Esophagus muscularis mucosa (tissue), 4 donors: Measurements from ENCODE around the gene SLC19A3. TPM values are rescaled to one million over a fixed set of nuclear protein-coding genes. Genes with fewer than 3 reads are reported as not detected.
"Not testable (repeated sequence)": the region's sequence is repeated elsewhere in the genome, so short reads cannot be mapped to it uniquely, and the experiment has no call there.

ENCODE experiments used
- DNase-seq: peaks from one replicate; pipeline ENCODE4 v3.0.0-alpha.2; 2017; ENCODE audit errors: extremely low spot score
- H3K27ac ChIP-seq, 4 donors: fragments of 200-600 bp; sonication (generic); replicated peaks in 1 of 4; 1 replicate in 3 of 4; 2 replicates in 1 of 4; pipeline ENCODE4 v1.5.1; 2016 to 2019; ENCODE audit warnings: mild to moderate bottlenecking in 1 of 4
- H3K27me3 ChIP-seq, 4 donors: fragments of 200-600 bp; sonication (generic); one replicate each; pipeline versions ENCODE4 v1.5.1 to v1.6.0; 2016 to 2019
- H3K36me3 ChIP-seq, 4 donors: fragments of 200-600 bp; sonication (generic); one replicate each; pipeline ENCODE4 v1.5.1; 2016 to 2019
- H3K4me1 ChIP-seq, 4 donors: fragments of 200-600 bp; sonication (generic); one replicate each; pipeline ENCODE4 v1.5.1; 2016 to 2019
- H3K4me3 ChIP-seq, 4 donors: fragments of 200-600 bp; sonication (generic); 1 replicate in 2 of 4; 2 replicates in 2 of 4; pipeline ENCODE4 v1.5.1; 2016 to 2019; ENCODE audit warnings: mild to moderate bottlenecking in 4 of 4, moderate library complexity in 1 of 4
- H3K9me3 ChIP-seq, 4 donors: fragments of 200-600 bp; sonication (generic); 1 replicate in 3 of 4; 2 replicates in 1 of 4; pipeline ENCODE4 v1.5.1; 2016 to 2019
- EP300 ChIP-seq: sonication (generic); formaldehyde crosslinking; IDR thresholded peaks from one replicate; pipeline ENCODE4 v1.6.1; 2017; ENCODE audit warnings: antibody characterized with exemption
- POLR2A ChIP-seq: fragments of 450-650 bp; IDR thresholded peaks from one replicate; pipeline ENCODE4 v1.6.1; 2017; ENCODE audit warnings: antibody characterized with exemption, moderate library complexity, mild to moderate bottlenecking, low read depth
- POLR2AphosphoS5 ChIP-seq, 2 donors: sonication (generic); formaldehyde crosslinking; IDR thresholded peaks; one replicate each; pipeline ENCODE4 v1.6.1; 2017; ENCODE audit warnings: antibody characterized with exemption in 2 of 2
- WGBS: methylation state at CpG from one replicate; pipeline ENCODE4 v1.1.5; 2018; 5-methylcytosine and 5-hydroxymethylcytosine counted together
- intact Hi-C: fragments of 100-400 bp; cut with DNase I; formaldehyde crosslinking; loops from one replicate; pipeline ENCODE4 v1.15.1; 2023
- total RNA-seq, 4 donors: library from RNA; depleted of rRNA; stranded (reverse); fragments of >200 nt; gene quantifications; one replicate each; pipeline versions ENCODE4 v1.1.0 to v1.2.1, GENCODE V29; 2016
- TF ChIP-seq, protein P1 (sequence below), 3 experiments: fragments of 200-600 bp in 2 of 3; fragments of 450-650 bp in 1 of 3; sonication (generic) in 2 of 3; IDR thresholded peaks; one replicate each; pipeline ENCODE4 v1.5.1; 2017 to 2019; ENCODE audit warnings: antibody characterized with exemption in 3 of 3, mild to moderate bottlenecking in 2 of 3, moderate library complexity in 1 of 3

Gene SLC19A3
- total RNA-seq, 4 donors from 2014 or later: 0.40 to 1.5 (median 0.69) TPM

DNA sequence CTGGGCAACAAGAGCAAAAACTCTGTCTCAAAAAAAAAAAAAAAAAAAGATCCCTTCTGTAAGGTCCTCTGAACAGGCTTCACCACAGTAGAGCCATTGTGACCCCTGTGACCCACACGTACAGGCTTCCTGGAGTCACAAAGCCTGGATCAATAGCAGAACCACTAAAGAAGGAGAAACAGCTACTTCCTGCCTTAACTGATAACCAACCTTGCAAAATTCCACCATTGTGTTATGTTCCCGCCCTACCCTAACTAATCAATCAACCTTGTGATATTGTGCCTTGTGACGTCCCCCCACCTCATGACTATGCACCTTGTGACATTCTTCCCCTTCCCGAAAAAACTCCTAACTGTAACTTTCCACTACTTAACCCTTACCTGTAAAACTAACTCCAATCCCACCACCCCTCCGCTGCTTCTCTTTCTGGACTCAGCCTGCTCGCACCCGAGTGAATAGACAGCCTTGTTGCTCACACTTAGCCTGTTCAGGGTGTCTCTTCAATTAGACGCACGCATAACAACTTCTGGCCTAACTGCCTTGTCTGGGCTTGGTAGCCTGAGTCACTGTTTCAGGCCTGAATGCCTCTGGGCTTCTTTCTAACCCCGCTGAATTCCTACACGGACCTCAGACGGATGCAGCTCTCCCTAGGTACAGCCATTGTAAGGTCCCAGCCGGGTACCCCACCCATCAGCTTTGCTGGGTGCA is 41.7 kb upstream of the SLC19A3 start:
- Histone ChIP-seq H3K4me1 (no peaks in the 10 kb centered on the region), H3K9me3 (no peaks in the 10 kb centered on the region), H3K27me3 (no peaks in the 10 kb centered on the region), H3K36me3 (no peaks in the 10 kb centered on the region), H3K27ac (no peak overlapping the region), H3K4me3 (no peak overlapping the region)
- WGBS: 80% methylated on average over 13 of the region's 13 CpGs
- intact Hi-C loops: no loop called here
- DNase-seq: no peak
- TF ChIP-seq EP300 (no peak), POLR2A (no peak), POLR2AphosphoS5 (IDR thresholded peaks at IDR 0.05) (no peak)
- TF ChIP-seq, protein P1, sequence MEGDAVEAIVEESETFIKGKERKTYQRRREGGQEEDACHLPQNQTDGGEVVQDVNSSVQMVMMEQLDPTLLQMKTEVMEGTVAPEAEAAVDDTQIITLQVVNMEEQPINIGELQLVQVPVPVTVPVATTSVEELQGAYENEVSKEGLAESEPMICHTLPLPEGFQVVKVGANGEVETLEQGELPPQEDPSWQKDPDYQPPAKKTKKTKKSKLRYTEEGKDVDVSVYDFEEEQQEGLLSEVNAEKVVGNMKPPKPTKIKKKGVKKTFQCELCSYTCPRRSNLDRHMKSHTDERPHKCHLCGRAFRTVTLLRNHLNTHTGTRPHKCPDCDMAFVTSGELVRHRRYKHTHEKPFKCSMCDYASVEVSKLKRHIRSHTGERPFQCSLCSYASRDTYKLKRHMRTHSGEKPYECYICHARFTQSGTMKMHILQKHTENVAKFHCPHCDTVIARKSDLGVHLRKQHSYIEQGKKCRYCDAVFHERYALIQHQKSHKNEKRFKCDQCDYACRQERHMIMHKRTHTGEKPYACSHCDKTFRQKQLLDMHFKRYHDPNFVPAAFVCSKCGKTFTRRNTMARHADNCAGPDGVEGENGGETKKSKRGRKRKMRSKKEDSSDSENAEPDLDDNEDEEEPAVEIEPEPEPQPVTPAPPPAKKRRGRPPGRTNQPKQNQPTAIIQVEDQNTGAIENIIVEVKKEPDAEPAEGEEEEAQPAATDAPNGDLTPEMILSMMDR (IDR thresholded peaks at IDR 0.05): no peak

DNA sequence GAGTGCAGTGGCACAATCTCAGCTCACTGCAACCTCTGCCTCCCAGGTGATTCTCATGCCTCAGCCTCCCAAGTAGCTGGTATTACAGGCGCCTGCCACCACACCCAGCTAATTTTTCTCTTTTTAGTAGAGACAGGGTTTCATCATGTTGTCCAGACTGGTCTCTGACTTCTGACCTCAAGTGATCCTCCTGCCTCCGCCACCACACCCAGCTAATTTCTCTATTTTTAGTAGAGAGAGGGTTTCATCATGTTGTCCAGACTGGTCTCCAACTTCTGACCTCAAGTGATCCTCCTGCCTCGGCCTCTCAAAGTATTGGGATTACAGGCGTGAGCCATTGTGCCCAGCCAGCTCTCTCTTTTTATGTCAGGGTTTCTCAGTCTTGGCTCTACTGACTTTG is 38.4 kb upstream of the SLC19A3 start:
- 65% methylated on average over 4 of the region's 4 CpGs for WGBS
- DNase-seq, H3K9me3 ChIP-seq, H3K4me3 ChIP-seq, H3K27ac ChIP-seq, H3K27me3 ChIP-seq, H3K36me3 ChIP-seq, intact Hi-C loops, H3K4me1 ChIP-seq: not testable (repeated sequence)

DNA sequence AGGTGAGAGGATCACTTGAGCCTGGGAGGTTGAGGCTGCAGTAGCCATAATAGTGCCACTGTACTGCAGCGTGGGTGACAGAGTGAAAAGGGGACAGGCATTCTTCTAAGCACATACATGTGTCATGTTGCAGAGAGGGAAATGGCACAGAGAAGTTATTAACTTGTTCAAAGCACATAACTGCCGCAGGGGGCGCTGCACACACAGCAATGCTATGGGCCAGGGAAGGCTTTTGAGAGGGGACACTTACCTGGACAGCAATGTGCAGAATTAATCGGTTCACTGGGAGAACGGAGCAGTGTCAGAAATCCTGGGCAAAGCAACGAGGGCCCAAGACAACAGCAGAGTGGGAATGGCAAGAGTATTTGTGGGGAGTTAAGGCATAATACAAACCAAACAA is 30.3 kb upstream of the SLC19A3 start:
- TF ChIP-seq, protein P1 (IDR thresholded peaks at IDR 0.05): no peak
- TF ChIP-seq EP300 (no peak), POLR2A (no peak), POLR2AphosphoS5 (IDR thresholded peaks at IDR 0.05) (no peak)
- H3K27me3 ChIP-seq: no peaks in the 10 kb centered on the region
- H3K4me1 ChIP-seq: no peaks in the 10 kb centered on the region
- no peak for DNase-seq
- no peak overlapping the region for H3K27ac ChIP-seq
- 66% methylated on average over 6 of the region's 6 CpGs for WGBS
- no peaks in the 10 kb centered on the region for H3K36me3 ChIP-seq
- intact Hi-C loops: no loop called here
- no peak overlapping the region for H3K4me3 ChIP-seq
- no peaks in the 10 kb centered on the region for H3K9me3 ChIP-seq

DNA sequence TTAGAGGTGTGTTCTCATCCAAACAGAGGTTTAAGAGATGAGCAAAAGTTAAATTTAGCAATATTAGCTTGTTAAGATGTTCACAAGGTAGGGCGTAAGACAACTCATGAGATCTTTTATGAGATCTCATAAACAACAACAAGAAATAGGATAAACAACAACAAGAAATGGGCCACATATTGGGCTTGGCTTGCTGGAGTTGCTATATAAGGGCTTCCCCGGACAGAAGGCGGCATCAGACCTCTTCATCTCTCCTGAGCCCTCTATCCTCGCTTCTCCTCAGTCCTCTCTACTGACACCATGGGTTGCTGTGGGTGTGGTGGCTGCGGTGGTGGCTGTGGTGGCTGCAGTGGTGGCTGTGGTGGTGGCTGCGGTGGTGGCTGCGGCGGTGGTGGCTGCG is 27.8 kb upstream of the SLC19A3 start, which contains the start of gene SCYGR8:
Gene SCYGR8 (plus strand): TSS at position 301 of the 400 bp plus-strand sequence. CDS start 0 bp downstream, at position 301.
- H3K4me3 ChIP-seq: no peak within 1 kb of the TSS
- intact Hi-C loops: no loop called here

DNA sequence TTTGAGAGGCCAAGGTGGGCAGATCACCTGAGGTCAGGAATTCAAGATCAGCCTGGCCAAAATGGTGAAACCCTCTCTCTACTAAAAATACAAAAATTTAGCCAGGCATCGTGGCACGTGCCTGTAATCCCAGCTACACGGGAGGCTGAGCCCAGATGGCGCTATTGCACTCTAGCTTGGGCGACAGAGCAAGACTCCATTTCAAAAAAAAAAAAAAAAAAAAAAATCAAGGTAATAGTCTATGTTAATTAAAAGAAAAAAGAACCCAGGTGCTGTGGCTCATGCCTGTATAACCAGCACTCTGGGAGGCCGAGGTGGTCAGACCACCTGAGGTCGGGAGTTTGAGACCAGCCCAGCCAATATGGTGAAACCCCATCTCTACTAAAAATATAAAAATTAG is 22.9 kb upstream of the SLC19A3 start:
- DNase-seq, H3K4me1 ChIP-seq, intact Hi-C loops, H3K27me3 ChIP-seq, H3K36me3 ChIP-seq, H3K4me3 ChIP-seq, H3K27ac ChIP-seq, H3K9me3 ChIP-seq: not testable (repeated sequence)
- WGBS: 66% methylated on average over 7 of the region's 7 CpGs

More for the DNA sequence above, 27.8 kb upstream of the SLC19A3 start, which contains the start of gene SCYGR8:
- Histone ChIP-seq H3K27me3 (no peaks in the 10 kb centered on the region), H3K4me1 (no peaks in the 10 kb centered on the region), H3K36me3 (no peaks in the 10 kb centered on the region), H3K27ac (no peak within 1 kb of the TSS), H3K9me3 (no peaks in the 10 kb centered on the region)
- no peak for TF ChIP-seq POLR2AphosphoS5 (IDR thresholded peaks at IDR 0.05)
- no peak for TF ChIP-seq POLR2A
- TF ChIP-seq, protein P1 (IDR thresholded peaks at IDR 0.05): no peak
- no peak for TF ChIP-seq EP300
- 93% methylated on average over 3 of the region's 9 CpGs for WGBS
- no peak for DNase-seq

DNA sequence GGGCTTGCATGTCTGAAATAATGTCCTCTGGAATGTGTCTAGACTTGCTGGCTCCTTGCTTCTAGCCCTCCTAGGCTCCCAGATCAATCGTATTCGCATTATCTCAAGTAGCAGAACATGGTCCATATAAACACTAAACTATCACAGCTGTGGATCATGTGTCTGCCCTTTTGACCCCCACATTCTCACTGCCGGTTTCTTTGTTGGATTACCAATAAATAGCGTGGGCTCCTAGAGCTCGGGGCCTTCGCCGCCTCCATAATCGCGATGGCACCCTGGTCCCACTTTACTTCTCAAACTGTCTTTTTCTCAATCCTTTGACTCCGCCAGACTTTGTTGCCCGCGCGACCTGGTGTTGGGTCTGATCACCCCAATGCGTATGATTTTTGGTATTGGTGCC is 21.5 kb upstream of the SLC19A3 start:
- Histone ChIP-seq H3K4me1 (no peaks in the 10 kb centered on the region), H3K36me3 (no peaks in the 10 kb centered on the region), H3K27me3 (no peaks in the 10 kb centered on the region), H3K4me3 (no peak overlapping the region), H3K9me3 (no peaks in the 10 kb centered on the region), H3K27ac (no peak overlapping the region)
- intact Hi-C loops: no loop called here
- no peak for DNase-seq
- TF ChIP-seq, protein P1 (IDR thresholded peaks at IDR 0.05): no peak
- TF ChIP-seq POLR2A: no peak
- no peak for TF ChIP-seq POLR2AphosphoS5 (IDR thresholded peaks at IDR 0.05)
- no peak for TF ChIP-seq EP300
- 69% methylated on average over 14 of the region's 14 CpGs for WGBS
